ENCODE results near the gene CYTH4. TPM values are rescaled to one million over a fixed set of nuclear protein-coding genes. Genes with fewer than 3 reads are reported as not detected.

CYTH4 gene
- total and polyA plus RNA-seq, 8 donors = 1.9 to 77.0 (median 6.0) TPM; not detected in 1

DNA sequence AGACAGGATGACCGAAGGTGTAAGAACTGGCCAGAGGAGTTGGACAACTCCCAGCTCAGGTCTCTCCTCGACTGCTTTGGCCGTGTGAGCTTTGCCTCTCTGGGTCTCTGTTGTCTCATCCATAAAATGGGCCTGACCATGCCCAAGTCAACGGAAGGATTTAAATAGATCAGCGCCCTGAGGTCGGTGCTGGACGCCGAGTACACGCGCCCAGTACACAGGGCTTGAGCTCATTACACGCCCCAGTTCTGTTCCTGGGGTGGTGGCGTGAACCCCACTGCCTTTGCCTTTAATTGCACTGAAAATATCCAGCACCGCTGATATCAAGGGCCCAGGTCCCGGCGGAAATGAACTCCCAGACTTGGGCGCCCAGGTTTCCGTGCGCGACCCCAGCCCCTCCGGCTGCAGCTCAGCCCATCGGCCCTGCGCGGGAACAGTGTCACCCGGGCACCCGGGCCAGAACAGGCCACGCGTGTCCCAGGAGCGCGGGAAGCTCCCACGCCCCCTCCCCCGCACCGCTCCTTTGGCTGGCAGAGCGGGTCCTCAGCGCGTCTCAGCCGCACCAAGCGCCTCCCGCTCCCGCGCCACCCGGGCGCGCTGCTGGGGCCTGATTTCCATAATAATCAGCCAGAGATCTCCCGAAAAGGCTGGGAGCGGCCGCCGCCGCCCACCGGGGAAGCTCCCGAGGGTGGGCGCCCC, 42.2 kb downstream of the CYTH4 start:
- H3K27me3 ChIP-seq = peaks cover 0 to 90% (median 28%) of the 10 kb centered on the region in 3 donors
- no peak for DNase-seq
- H3K4me1 ChIP-seq = peaks cover 14 to 45% (median 30%) of the 10 kb centered on the region in 4 donors
- 6 to 16% (median 8%) methylated on average over 21 to 51 of the region's 51 CpGs for WGBS, 5 donors
- H3K27ac ChIP-seq = peak overlapping the region in 1 of 5 donors; percentile 60
- intact Hi-C loops (cut with DNase I; ENCODE audit: low total_unique reads) = no loop called here
- peak overlapping the region; percentile 8 to 40 (median 20) for H3K4me3 ChIP-seq
- no peaks in the 10 kb centered on the region for H3K36me3 ChIP-seq
- no peaks in the 10 kb centered on the region for H3K9me3 ChIP-seq
- TF ChIP-seq, protein P1, sequence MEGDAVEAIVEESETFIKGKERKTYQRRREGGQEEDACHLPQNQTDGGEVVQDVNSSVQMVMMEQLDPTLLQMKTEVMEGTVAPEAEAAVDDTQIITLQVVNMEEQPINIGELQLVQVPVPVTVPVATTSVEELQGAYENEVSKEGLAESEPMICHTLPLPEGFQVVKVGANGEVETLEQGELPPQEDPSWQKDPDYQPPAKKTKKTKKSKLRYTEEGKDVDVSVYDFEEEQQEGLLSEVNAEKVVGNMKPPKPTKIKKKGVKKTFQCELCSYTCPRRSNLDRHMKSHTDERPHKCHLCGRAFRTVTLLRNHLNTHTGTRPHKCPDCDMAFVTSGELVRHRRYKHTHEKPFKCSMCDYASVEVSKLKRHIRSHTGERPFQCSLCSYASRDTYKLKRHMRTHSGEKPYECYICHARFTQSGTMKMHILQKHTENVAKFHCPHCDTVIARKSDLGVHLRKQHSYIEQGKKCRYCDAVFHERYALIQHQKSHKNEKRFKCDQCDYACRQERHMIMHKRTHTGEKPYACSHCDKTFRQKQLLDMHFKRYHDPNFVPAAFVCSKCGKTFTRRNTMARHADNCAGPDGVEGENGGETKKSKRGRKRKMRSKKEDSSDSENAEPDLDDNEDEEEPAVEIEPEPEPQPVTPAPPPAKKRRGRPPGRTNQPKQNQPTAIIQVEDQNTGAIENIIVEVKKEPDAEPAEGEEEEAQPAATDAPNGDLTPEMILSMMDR (IDR thresholded peaks at IDR 0.05) = no peak
- TF ChIP-seq EP300 (IDR thresholded peaks at IDR 0.05) (no peak), POLR2AphosphoS5 (IDR thresholded peaks at IDR 0.05) (no peak), POLR2A (IDR thresholded peaks at IDR 0.05) (no peak)

DNA sequence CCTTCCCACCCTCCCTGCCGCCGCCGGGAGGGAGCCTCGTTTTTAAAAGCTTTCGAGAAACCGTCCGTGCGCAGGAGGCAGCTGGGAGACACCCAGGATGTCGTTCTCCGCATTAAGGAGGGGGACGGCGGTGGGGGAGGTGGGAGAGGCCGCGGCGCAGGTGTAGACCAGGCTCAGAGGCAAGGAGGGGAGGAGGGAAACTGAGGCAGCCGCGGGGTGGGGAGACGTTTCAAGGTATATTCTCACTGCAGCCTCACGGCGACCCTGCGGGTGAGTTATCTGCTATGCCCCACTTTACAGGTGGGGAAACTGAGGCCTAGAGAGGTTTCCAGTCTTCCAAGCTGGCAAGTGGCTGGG, 42.7 kb downstream of the CYTH4 start:
- no peaks in the 10 kb centered on the region for H3K9me3 ChIP-seq
- peaks cover 14 to 50% (median 30%) of the 10 kb centered on the region in 4 donors for H3K4me1 ChIP-seq
- peaks cover 0 to 90% (median 32%) of the 10 kb centered on the region in 3 donors for H3K27me3 ChIP-seq
- no peak for TF ChIP-seq POLR2AphosphoS5 (IDR thresholded peaks at IDR 0.05)
- TF ChIP-seq, protein P1 (IDR thresholded peaks at IDR 0.05) = no peak
- no peak for TF ChIP-seq EP300 (IDR thresholded peaks at IDR 0.05)
- no peak for TF ChIP-seq POLR2A (IDR thresholded peaks at IDR 0.05)
- H3K36me3 ChIP-seq = no peaks in the 10 kb centered on the region
- intact Hi-C loops (cut with DNase I; ENCODE audit: low total_unique reads) = no loop called here
- peak overlapping the region in 1 of 5 donors; percentile 60 for H3K27ac ChIP-seq
- H3K4me3 ChIP-seq = peak overlapping the region; percentile 8 to 40 (median 20)
- 2 to 14% (median 7%) methylated on average over 13 to 21 of the region's 21 CpGs for WGBS, 5 donors
- no peak for DNase-seq

DNA sequence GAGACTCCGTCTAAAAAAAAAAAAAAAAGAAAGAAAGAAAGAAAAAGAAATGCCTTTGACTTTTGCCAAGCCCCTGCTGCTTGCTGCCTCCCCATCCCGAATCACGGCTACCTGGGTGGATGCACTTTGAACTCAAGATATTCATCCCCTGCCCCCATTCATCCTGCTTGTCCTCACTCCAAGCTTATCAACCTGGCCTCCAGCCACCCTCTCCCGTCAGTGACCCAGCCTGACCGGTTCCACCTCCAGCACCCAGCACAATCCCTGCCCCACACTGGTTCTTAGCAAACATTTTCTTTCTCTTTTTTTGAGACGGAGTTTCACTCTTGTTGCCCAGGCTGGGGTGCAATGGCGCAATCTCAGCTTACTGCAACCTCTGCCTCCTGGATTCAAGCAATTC, 44.4 kb downstream of the CYTH4 start:
- Histone ChIP-seq H3K4me3 (no peak overlapping the region), H3K27me3 (peaks cover under 1 to 95% (median 36%) of the 10 kb centered on the region in 3 donors), H3K9me3 (no peaks in the 10 kb centered on the region), H3K4me1 (peaks cover 14 to 67% (median 41%) of the 10 kb centered on the region in 4 donors), H3K36me3 (no peaks in the 10 kb centered on the region), H3K27ac (peak overlapping the region in 4 of 5 donors; percentile 41 to 76 (median 60))
- DNase-seq = peak; percentile 79 to 90
- intact Hi-C loops (cut with DNase I; ENCODE audit: low total_unique reads) = no loop called here
- 15 to 38% (median 30%) methylated on average over 6 to 7 of the region's 7 CpGs for WGBS, 5 donors
- TF ChIP-seq POLR2AphosphoS5 (IDR thresholded peaks at IDR 0.05) = peak in 2 of 3 donors; percentile 50 to 70
- TF ChIP-seq, protein P1 (IDR thresholded peaks at IDR 0.05) = no peak

DNA sequence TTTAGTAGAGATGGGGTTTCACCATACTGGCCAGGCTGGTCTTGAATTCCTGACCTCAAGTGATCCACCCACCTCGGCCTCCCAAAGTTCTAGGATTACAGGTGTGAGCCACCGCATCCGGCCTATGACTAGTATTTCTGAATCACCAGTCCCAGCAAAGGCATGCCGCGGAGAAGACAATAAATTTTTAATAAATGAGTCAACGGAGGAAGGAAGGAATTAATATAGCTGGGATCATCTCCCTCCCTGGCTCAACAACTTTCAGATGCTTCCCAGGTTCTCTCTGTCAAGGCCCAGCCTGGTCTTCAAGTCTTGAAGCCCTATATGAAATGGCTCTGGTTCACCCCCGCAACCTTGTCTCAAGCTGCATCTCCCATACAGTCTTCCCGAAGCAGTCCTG, 45.7 kb downstream of the CYTH4 start:
- TF ChIP-seq POLR2A (IDR thresholded peaks at IDR 0.05) (no peak), EP300 (IDR thresholded peaks at IDR 0.05) (no peak), POLR2AphosphoS5 (IDR thresholded peaks at IDR 0.05) (no peak)
- TF ChIP-seq, protein P1 (IDR thresholded peaks at IDR 0.05) = no peak
- 80 to 92% (median 90%) methylated on average over 8 of the region's 8 CpGs for WGBS, 5 donors
- H3K27me3 ChIP-seq = peaks cover 12 to 96% (median 49%) of the 10 kb centered on the region in 3 donors
- H3K4me1 ChIP-seq = peaks cover 14 to 71% (median 41%) of the 10 kb centered on the region in 4 donors
- no peak overlapping the region for H3K4me3 ChIP-seq
- no peaks in the 10 kb centered on the region for H3K9me3 ChIP-seq
- intact Hi-C loops (cut with DNase I; ENCODE audit: low total_unique reads) = no loop called here
- no peaks in the 10 kb centered on the region for H3K36me3 ChIP-seq
- no peak for DNase-seq
- no peak overlapping the region for H3K27ac ChIP-seq

Data from stomach (tissue), 9 donors.